Measurements from ENCODE around the gene TFDP2. TPM values are rescaled to one million over a fixed set of nuclear protein-coding genes. Genes with fewer than 3 reads are reported as not detected.

TFDP2 gene
- total RNA-seq, 1 experiment from 2014 or later, result 43.2 TPM

DNA sequence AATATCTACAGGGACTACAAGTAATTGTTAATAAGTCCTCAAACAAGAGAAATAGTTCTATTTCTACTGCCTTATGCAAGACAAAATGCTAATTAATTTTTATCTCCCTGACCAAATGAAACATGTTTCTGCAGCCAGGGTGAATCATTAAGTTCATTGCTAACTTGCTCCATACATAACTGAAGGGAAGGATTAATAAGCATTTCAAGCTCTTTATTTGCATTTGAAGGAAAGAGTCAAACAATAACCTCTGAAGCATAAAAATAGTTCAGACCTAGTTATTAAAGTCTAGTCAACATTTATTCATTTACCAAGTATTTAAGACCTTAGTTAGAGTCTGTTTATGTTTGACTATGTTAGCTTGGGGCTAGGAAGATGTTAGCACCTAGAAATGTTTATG, 152.9 kb downstream of the TFDP2 start:
- ChIA-PET CTCF (interaction anchor here (0.6 kb wide), 1 partner anchor 32 kb away, joined by 5 read pairs; no protein-coding TSS in a partner anchor), POLR2A (interaction anchor here (0.7 to 1.0 kb wide), 4 partner anchors 16 to 166 kb away, joined by 3 read pairs; no protein-coding TSS in a partner anchor)
- Mint-ChIP-seq H3K27me3 (ENCODE audit: insufficient read depth, unreplicated experiment) (no peaks in the 10 kb centered on the region), H3K9me3 (ENCODE audit: unreplicated experiment) (no peaks in the 10 kb centered on the region), H3K27ac (ENCODE audit: low read depth, unreplicated experiment) (no peak overlapping the region), H3K4me3 (ENCODE audit: unreplicated experiment) (no peak overlapping the region), H3K36me3 (ENCODE audit: insufficient read depth, unreplicated experiment) (peaks cover 21% of the 10 kb centered on the region), H3K4me1 (ENCODE audit: insufficient read depth, unreplicated experiment) (no peaks in the 10 kb centered on the region)
- TF ChIP-seq, protein P1, sequence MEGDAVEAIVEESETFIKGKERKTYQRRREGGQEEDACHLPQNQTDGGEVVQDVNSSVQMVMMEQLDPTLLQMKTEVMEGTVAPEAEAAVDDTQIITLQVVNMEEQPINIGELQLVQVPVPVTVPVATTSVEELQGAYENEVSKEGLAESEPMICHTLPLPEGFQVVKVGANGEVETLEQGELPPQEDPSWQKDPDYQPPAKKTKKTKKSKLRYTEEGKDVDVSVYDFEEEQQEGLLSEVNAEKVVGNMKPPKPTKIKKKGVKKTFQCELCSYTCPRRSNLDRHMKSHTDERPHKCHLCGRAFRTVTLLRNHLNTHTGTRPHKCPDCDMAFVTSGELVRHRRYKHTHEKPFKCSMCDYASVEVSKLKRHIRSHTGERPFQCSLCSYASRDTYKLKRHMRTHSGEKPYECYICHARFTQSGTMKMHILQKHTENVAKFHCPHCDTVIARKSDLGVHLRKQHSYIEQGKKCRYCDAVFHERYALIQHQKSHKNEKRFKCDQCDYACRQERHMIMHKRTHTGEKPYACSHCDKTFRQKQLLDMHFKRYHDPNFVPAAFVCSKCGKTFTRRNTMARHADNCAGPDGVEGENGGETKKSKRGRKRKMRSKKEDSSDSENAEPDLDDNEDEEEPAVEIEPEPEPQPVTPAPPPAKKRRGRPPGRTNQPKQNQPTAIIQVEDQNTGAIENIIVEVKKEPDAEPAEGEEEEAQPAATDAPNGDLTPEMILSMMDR (IDR thresholded peaks at IDR 0.05; ENCODE audit: unreplicated experiment), result no peak
- DNase-seq (ENCODE audit: unreplicated experiment), result no peak
- intact Hi-C loops (cut with micrococcal nuclease), result no loop called here
- no TSS peak for BruUV-seq (replicated peaks)

GRCh38 chr3:141994856-141995255, 154.5 kb downstream of the TFDP2 start:
- ChIA-PET CTCF (no interaction called here), POLR2A (interaction anchor here (0.7 kb wide), 1 partner anchor 251 kb away, joined by 3 read pairs; no protein-coding TSS in a partner anchor)
- intact Hi-C loops (cut with micrococcal nuclease), result no loop called here
- no peaks in the 10 kb centered on the region for H3K4me1 Mint-ChIP-seq (ENCODE audit: insufficient read depth, unreplicated experiment)
- no peaks in the 10 kb centered on the region for H3K27me3 Mint-ChIP-seq (ENCODE audit: insufficient read depth, unreplicated experiment)
- TF ChIP-seq, protein P1 (IDR thresholded peaks at IDR 0.05; ENCODE audit: unreplicated experiment), result no peak
- H3K36me3 Mint-ChIP-seq (ENCODE audit: insufficient read depth, unreplicated experiment), result peaks cover 7% of the 10 kb centered on the region
- no peak for DNase-seq (ENCODE audit: unreplicated experiment)
- no peak overlapping the region for H3K27ac Mint-ChIP-seq (ENCODE audit: low read depth, unreplicated experiment)
- no TSS peak for BruUV-seq (replicated peaks)
- no peak overlapping the region for H3K4me3 Mint-ChIP-seq (ENCODE audit: unreplicated experiment)
- no peaks in the 10 kb centered on the region for H3K9me3 Mint-ChIP-seq (ENCODE audit: unreplicated experiment)

DNA sequence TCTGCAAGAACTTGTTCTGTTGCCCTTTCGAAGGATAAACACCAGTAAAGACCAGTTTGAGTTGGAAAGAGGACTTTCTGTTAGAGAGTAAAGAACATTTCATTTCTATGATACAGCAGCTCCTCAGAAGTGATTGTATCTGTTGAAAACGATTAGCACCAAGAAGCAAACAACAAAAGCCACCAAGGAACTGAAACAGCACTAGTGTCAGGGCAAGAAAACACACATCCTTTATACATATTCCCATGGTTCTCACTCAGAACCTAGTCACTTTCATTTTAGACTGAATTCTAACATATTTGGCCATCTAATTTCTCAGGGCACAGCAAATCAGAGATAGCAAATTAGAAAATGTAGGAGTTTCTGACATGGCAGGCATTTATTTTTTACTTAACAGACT, 156.8 kb downstream of the TFDP2 start:
- Mint-ChIP-seq H3K36me3 (ENCODE audit: insufficient read depth, unreplicated experiment) (peaks cover 16% of the 10 kb centered on the region), H3K27me3 (ENCODE audit: insufficient read depth, unreplicated experiment) (no peaks in the 10 kb centered on the region), H3K4me3 (ENCODE audit: unreplicated experiment) (no peak overlapping the region), H3K27ac (ENCODE audit: low read depth, unreplicated experiment) (no peak overlapping the region), H3K4me1 (ENCODE audit: insufficient read depth, unreplicated experiment) (no peaks in the 10 kb centered on the region), H3K9me3 (ENCODE audit: unreplicated experiment) (no peaks in the 10 kb centered on the region)
- CTCF ChIA-PET, result no interaction called here
- TF ChIP-seq, protein P1 (IDR thresholded peaks at IDR 0.05; ENCODE audit: unreplicated experiment), result no peak
- DNase-seq (ENCODE audit: unreplicated experiment), result no peak
- POLR2A ChIA-PET, result no interaction called here
- intact Hi-C loops (cut with micrococcal nuclease), result no loop called here
- no TSS peak for BruUV-seq (replicated peaks)

GRCh38 chr3:141986548-141987107, 162.7 kb downstream of the TFDP2 start:
- TF ChIP-seq, protein P1 (IDR thresholded peaks at IDR 0.05; ENCODE audit: unreplicated experiment), result no peak
- Mint-ChIP-seq H3K27ac (ENCODE audit: low read depth, unreplicated experiment) (no peak overlapping the region), H3K36me3 (ENCODE audit: insufficient read depth, unreplicated experiment) (peaks cover 9% of the 10 kb centered on the region), H3K9me3 (ENCODE audit: unreplicated experiment) (no peaks in the 10 kb centered on the region), H3K4me1 (ENCODE audit: insufficient read depth, unreplicated experiment) (no peaks in the 10 kb centered on the region), H3K27me3 (ENCODE audit: insufficient read depth, unreplicated experiment) (no peaks in the 10 kb centered on the region), H3K4me3 (ENCODE audit: unreplicated experiment) (no peak overlapping the region)
- no TSS peak for BruUV-seq (replicated peaks)
- ChIA-PET POLR2A (no interaction called here), CTCF (interaction anchor here (0.6 to 1.2 kb wide), 2 partner anchors 17 to 296 kb away, joined by 3 read pairs; no protein-coding TSS in a partner anchor)
- no peak for DNase-seq (ENCODE audit: unreplicated experiment)
- intact Hi-C loops (cut with micrococcal nuclease), result no loop called here
